H1 (cell line): Measurements from ENCODE around the gene ACACA. TPM values are rescaled to one million over a fixed set of nuclear protein-coding genes. Genes with fewer than 3 reads are reported as not detected.

Experiments used
- CTCF ChIA-PET: fragments of 300-600 bp; sonication (Branson Sonifier 250); formaldehyde crosslinking; loops from one replicate; lab custom pipeline; 2021; ENCODE audit not compliant: partially characterized antibody; lab: Charles Lee
- POLR2A ChIA-PET: fragments of 300-600 bp; sonication (Branson Sonifier 250); formaldehyde crosslinking; loops from one replicate; lab custom pipeline; 2021; ENCODE audit warnings: inconsistent platforms; ENCODE audit not compliant: partially characterized antibody; lab: Charles Lee
- DNase-seq, 2 experiments: peaks; one replicate each; pipeline versions ENCODE4 v3.0.0 to v3.0.0-alpha.2; 2010 to 2022; ENCODE audit warnings: low spot score in 2 of 2, low read depth in 1 of 2, mixed read lengths in 1 of 2
- FAIRE-seq: peaks from 2 replicates; lab custom pipeline; 2011; peaks lifted over from hg19 to GRCh38; lab: Jason Lieb, UNC
- H2AFZ ChIP-seq: 2 replicates; pipeline ENCODE4 v1.8.1; 2012; ENCODE audit warnings: low read length, inconsistent platforms
- H2AK5ac ChIP-seq: 2 replicates; pipeline ENCODE4 v1.6.1; 2013; ENCODE audit warnings: low read depth, low read length
- H2BK120ac ChIP-seq: replicated peaks from 2 replicates; pipeline ENCODE3; 2013; ENCODE audit warnings: low read depth, low read length, inconsistent platforms
- H2BK12ac ChIP-seq: 2 replicates; pipeline ENCODE4 v1.6.1; 2013; ENCODE audit warnings: low read depth, low read length
- H2BK15ac ChIP-seq: 2 replicates; pipeline ENCODE4 v1.6.1; 2013; ENCODE audit warnings: low read length
- H2BK20ac ChIP-seq: 2 replicates; pipeline ENCODE4 v1.6.1; 2013; ENCODE audit warnings: low read length
- H2BK5ac ChIP-seq: 2 replicates; pipeline ENCODE4 v1.6.1; 2013; ENCODE audit warnings: low read depth, low read length
- H3K14ac ChIP-seq: 2 replicates; pipeline ENCODE4 v1.6.1; 2013; ENCODE audit warnings: inconsistent platforms; ENCODE audit not compliant: insufficient read length
- H3K18ac ChIP-seq: 2 replicates; pipeline ENCODE4 v1.6.1; 2013; ENCODE audit warnings: low read length; ENCODE audit errors: extremely low read depth
- H3K23ac ChIP-seq: 2 replicates; pipeline ENCODE4 v1.6.1; 2013; ENCODE audit warnings: inconsistent platforms; ENCODE audit not compliant: insufficient read length
- H3K23me2 ChIP-seq: 2 replicates; pipeline ENCODE4 v1.6.1; 2013; ENCODE audit warnings: low read depth, low read length
- H3K27ac ChIP-seq: 2 replicates; pipeline ENCODE4 v1.6.1; 2011; ENCODE audit warnings: low read depth, low read length, inconsistent platforms
- H3K27me3 ChIP-seq, 4 experiments: replicated peaks in 1 of 4; 1 replicate in 1 of 4; 2 replicates in 3 of 4; pipeline versions ENCODE4 v1.6.1 to v1.8.1; 2011 to 2013; ENCODE audit warnings: low read length in 3 of 4, mild to moderate bottlenecking in 3 of 4, inconsistent platforms in 2 of 4, mixed read lengths in 2 of 4, moderate library complexity in 1 of 4; ENCODE audit not compliant: control insufficient read depth in 3 of 4, insufficient read depth in 3 of 4; ENCODE audit errors: extremely low read depth in 1 of 4
- H3K36me3 ChIP-seq, 4 experiments: 2 replicates each; pipeline versions ENCODE4 v1.6.1 to v1.8.1; 2011 to 2013; ENCODE audit warnings: mild to moderate bottlenecking in 4 of 4, low read length in 3 of 4, moderate library complexity in 2 of 4, control low read depth in 1 of 4, inconsistent platforms in 1 of 4; ENCODE audit not compliant: insufficient read depth in 4 of 4, control insufficient read depth in 2 of 4
- H3K4ac ChIP-seq: replicated peaks from 2 replicates; pipeline ENCODE3; 2013; ENCODE audit warnings: low read length, low read depth, mixed read lengths, inconsistent platforms; ENCODE audit not compliant: insufficient read length
- H3K4me1 ChIP-seq, 4 experiments: replicated peaks in 1 of 4; 1 replicate in 1 of 4; 2 replicates in 3 of 4; pipeline versions ENCODE4 v1.6.1 to v1.8.1; 2011 to 2013; ENCODE audit warnings: low read length in 3 of 4, inconsistent platforms in 2 of 4, mixed read lengths in 1 of 4; ENCODE audit not compliant: insufficient read depth in 4 of 4, control insufficient read depth in 3 of 4
- H3K4me2 ChIP-seq, 2 experiments: 2 replicates each; pipeline versions ENCODE4 v1.6.1 to v1.8.1; 2011 to 2013; ENCODE audit warnings: low read depth in 2 of 2, low read length in 2 of 2, control low read depth in 1 of 2, inconsistent platforms in 1 of 2, mild to moderate bottlenecking in 1 of 2; ENCODE audit not compliant: insufficient read depth in 1 of 2
- H3K4me3 ChIP-seq, 4 experiments: fragments of 200-600, 300-600 bp in 1 of 4; sonication (generic), shearing (Covaris generic), sonication (Bioruptor Twin) in 1 of 4; 2 replicates each; pipeline versions ENCODE4 v1.5.1 to v1.8.1; 2011 to 2016; ENCODE audit warnings: low read length in 4 of 4, low read depth in 3 of 4, control low read depth in 2 of 4, inconsistent platforms in 2 of 4, mild to moderate bottlenecking in 2 of 4, mixed read lengths in 1 of 4, moderate library complexity in 1 of 4; ENCODE audit not compliant: insufficient read depth in 2 of 4; ENCODE audit errors: extremely low read depth in 1 of 4
- H3K56ac ChIP-seq: replicated peaks from 2 replicates; pipeline ENCODE3; 2013; ENCODE audit warnings: low read depth, mild to moderate bottlenecking, mixed read lengths, low read length, inconsistent platforms; ENCODE audit not compliant: insufficient read length
- H3K79me1 ChIP-seq: 2 replicates; pipeline ENCODE4 v1.6.1; 2013; ENCODE audit warnings: low read depth, low read length, control low read depth
- H3K79me2 ChIP-seq, 2 experiments: 2 replicates each; pipeline versions ENCODE4 v1.6.1 to v1.8.1; 2012 to 2013; ENCODE audit warnings: low read length in 2 of 2, mild to moderate bottlenecking in 2 of 2, inconsistent platforms in 1 of 2; ENCODE audit not compliant: insufficient read depth in 2 of 2, control insufficient read depth in 1 of 2
- H3K9ac ChIP-seq, 4 experiments: replicated peaks in 1 of 4; 1 replicate in 1 of 4; 2 replicates in 3 of 4; pipeline versions ENCODE4 v1.6.1 to v1.8.1; 2011 to 2013; ENCODE audit warnings: low read depth in 3 of 4, low read length in 3 of 4, control low read depth in 2 of 4, mild to moderate bottlenecking in 2 of 4, moderate library complexity in 2 of 4, inconsistent platforms in 1 of 4; ENCODE audit errors: extremely low read depth in 1 of 4
- H3K9me3 ChIP-seq, 2 experiments: 2 replicates each; pipeline versions ENCODE4 v1.6.1 to v1.8.1; 2012 to 2013; ENCODE audit warnings: mild to moderate bottlenecking in 2 of 2, moderate library complexity in 2 of 2, control low read depth in 1 of 2, inconsistent platforms in 1 of 2, low read depth in 1 of 2, low read length in 1 of 2, mixed read lengths in 1 of 2; ENCODE audit not compliant: insufficient read depth in 2 of 2
- H4K20me1 ChIP-seq, 2 experiments: replicated peaks in 1 of 2; 2 replicates each; pipeline versions ENCODE3 to v1.8.1; 2011 to 2013; ENCODE audit warnings: inconsistent platforms in 2 of 2, low read length in 2 of 2, mild to moderate bottlenecking in 1 of 2; ENCODE audit not compliant: insufficient read depth in 2 of 2, control insufficient read depth in 1 of 2
- H4K5ac ChIP-seq: 2 replicates; pipeline ENCODE4 v1.6.1; 2013; ENCODE audit warnings: low read length, low read depth, mixed read lengths, inconsistent platforms; ENCODE audit not compliant: insufficient read length
- H4K8ac ChIP-seq: 2 replicates; pipeline ENCODE4 v1.8.0; 2013; ENCODE audit warnings: mild to moderate bottlenecking, moderate library complexity, low read length, inconsistent platforms; ENCODE audit not compliant: insufficient read depth; ENCODE audit errors: extremely low read depth
- H4K91ac ChIP-seq: replicated peaks from 2 replicates; pipeline ENCODE3; 2013; ENCODE audit warnings: low read length, mixed read lengths, inconsistent platforms; ENCODE audit not compliant: insufficient read length
- BRCA1 ChIP-seq: IDR thresholded peaks from 2 replicates; pipeline ENCODE4 v1.6.1; 2012; ENCODE audit warnings: low read depth, low read length, improper control_type of control experiment
- CBX5 ChIP-seq: fragments of 300-800, 300-1000 bp; sonication (generic); IDR thresholded peaks from 2 replicates; pipeline ENCODE4 v1.7.1; 2016; ENCODE audit warnings: antibody characterized with exemption, low read length, low read depth
- GTF2F1 ChIP-seq: IDR thresholded peaks from 2 replicates; pipeline ENCODE4 v1.6.1; 2012; ENCODE audit warnings: low read depth, low read length, improper control_type of control experiment, borderline replicate concordance
- HDAC2 ChIP-seq, 2 experiments: fragments of 300-600 bp in 1 of 2; sonication (generic) in 1 of 2; IDR thresholded peaks; 2 replicates each; pipeline ENCODE4 v1.6.1; 2011 to 2012; ENCODE audit warnings: low read depth in 2 of 2, low read length in 2 of 2, mild to moderate bottlenecking in 2 of 2, moderate library complexity in 2 of 2, borderline replicate concordance in 1 of 2, inconsistent platforms in 1 of 2
- HDAC6 ChIP-seq: IDR thresholded peaks from one replicate; pipeline ENCODE4 v1.7.1; 2012; ENCODE audit warnings: low read depth, mild to moderate bottlenecking, inconsistent platforms, low read length, moderate library complexity
- KDM1A ChIP-seq: fragments of 200-600, 300-600 bp; sonication (generic); IDR thresholded peaks from 2 replicates; pipeline ENCODE4 v1.7.1; 2016; ENCODE audit warnings: mild to moderate bottlenecking, low read length, borderline replicate concordance
- POLR2A ChIP-seq, 2 experiments: IDR thresholded peaks; 1 replicate in 1 of 2; 2 replicates in 1 of 2; pipeline ENCODE4 v1.6.1; 2011; ENCODE audit warnings: low read depth in 2 of 2, low read length in 2 of 2, mild to moderate bottlenecking in 2 of 2; ENCODE audit errors: control extremely low read depth in 1 of 2
- RNF2 ChIP-seq: fragments of 200-900, 300-1000 bp; sonication (generic); IDR thresholded peaks from 2 replicates; pipeline ENCODE4 v1.7.1; 2016; ENCODE audit warnings: borderline replicate concordance, low read depth, mild to moderate bottlenecking, antibody characterized with exemption, low read length; ENCODE audit not compliant: poor library complexity, severe bottlenecking; ENCODE audit errors: missing control alignments
- SIN3A ChIP-seq, 2 experiments: IDR thresholded peaks in 1 of 2; conservative IDR thresholded peaks in 1 of 2; 2 replicates each; pipeline ENCODE4 v1.6.1; 2011 to 2012; ENCODE audit warnings: low read length in 2 of 2, improper control_type of control experiment in 1 of 2, low read depth in 1 of 2, mild to moderate bottlenecking in 1 of 2
- SP4 ChIP-seq: IDR thresholded peaks from 2 replicates; pipeline ENCODE4 v1.6.1; 2012; ENCODE audit warnings: low read length, inconsistent platforms
- TAF1 ChIP-seq: IDR thresholded peaks from 2 replicates; pipeline ENCODE4 v1.6.1; 2011; ENCODE audit warnings: mild to moderate bottlenecking, low read depth, low read length
- TAF7 ChIP-seq: optimal IDR thresholded peaks from 2 replicates; pipeline ENCODE3; 2011; ENCODE audit warnings: low read depth, mild to moderate bottlenecking, inconsistent platforms, low read length, moderate library complexity, borderline replicate concordance
- WGBS, 2 experiments: shearing (Covaris generic) in 1 of 2; methylation state at CpG; one replicate each; pipeline versions ENCODE4 v1.1.6 to v1.1.7; 2013 to 2015; ENCODE audit warnings: low lambda C conversion rate in 2 of 2, mixed read lengths in 2 of 2, inconsistent platforms in 1 of 2, low coverage in 1 of 2, missing lambda C conversion rate in 1 of 2; ENCODE audit not compliant: insufficient replicate concordance in 2 of 2, insufficient coverage in 1 of 2, insufficient read length in 1 of 2; ENCODE audit errors: extremely low coverage in 1 of 2, missing lambda C conversion rate in 1 of 2; 5-methylcytosine and 5-hydroxymethylcytosine counted together
- polyA plus RNA-seq, 7 experiments: library from polyadenylated mRNA; depleted of rRNA in 3 of 7; stranded (reverse) in 5 of 7; unstranded in 2 of 7; fragments of >200 nt in 5 of 7; fragments of 200-250 nt in 2 of 7; gene quantifications; 1 replicate in 5 of 7; 2 replicates in 1 of 7; 4 replicates in 1 of 7; pipeline versions ENCODE4 v1.2.1 to v1.2.3, GENCODE V29; 2011 to 2013; ENCODE audit warnings: missing spikeins in 2 of 7, mixed read lengths in 2 of 7
- total RNA-seq: library from RNA; stranded (reverse); fragmentation: NEBNext Ultra II Directional; extraction: Animal tissue kit (Norgen Biotek cat#: 25700); gene quantifications from 2 replicates; pipeline ENCODE4 v1.2.1, GENCODE V29; 2021
- TF ChIP-seq, protein P1 (sequence below): IDR thresholded peaks from 2 replicates; pipeline ENCODE4 v1.6.1; 2012; ENCODE audit warnings: inconsistent platforms

The ACACA gene
- total and polyA plus RNA-seq, 2 of the 8 experiments (the other 6 are each of a cell fraction or from before 2014, with no cell fraction given), result 74.0 to 160 TPM

DNA sequence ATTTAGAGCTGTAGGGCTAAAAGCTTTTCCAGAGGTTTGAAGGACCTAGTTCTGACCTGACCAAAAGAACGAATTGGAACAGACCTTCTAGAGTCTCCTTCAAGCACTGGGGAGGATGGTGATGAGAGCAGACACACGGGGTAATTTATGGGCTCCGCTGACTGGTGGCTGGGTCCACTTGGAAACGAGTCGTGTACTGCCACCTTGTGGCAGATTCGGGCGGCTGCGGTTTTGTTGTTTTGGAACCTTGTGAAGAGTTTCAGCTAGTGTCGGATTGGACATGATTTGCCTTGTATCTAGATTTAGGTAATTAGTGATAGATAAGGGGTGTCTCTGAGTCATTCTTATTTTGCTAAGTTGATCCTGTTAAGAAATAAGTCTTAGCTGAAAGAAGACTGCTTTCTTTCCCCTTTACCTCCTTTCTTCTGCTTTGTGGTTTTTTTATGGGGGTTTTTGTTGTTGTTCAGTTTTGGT, 359.0 kb downstream of the ACACA start:
- no peak overlapping the region for H2BK15ac ChIP-seq
- H4K20me1 ChIP-seq, result peaks cover 0 to 2% of the 10 kb centered on the region in 2 experiments
- H3K4me3 ChIP-seq, result no peak overlapping the region
- no peak overlapping the region for H2BK12ac ChIP-seq
- H3K18ac ChIP-seq, result no peak overlapping the region
- H4K91ac ChIP-seq, result no peak overlapping the region
- H3K4me2 ChIP-seq, result no peak overlapping the region
- H3K14ac ChIP-seq, result no peak overlapping the region
- no peak for FAIRE-seq
- 12% methylated on average over 9 of the region's 9 CpGs; no CpG with 5 or more reads in 1 of the 2 experiments for WGBS, 2 experiments
- no peaks in the 10 kb centered on the region for H3K79me1 ChIP-seq
- ChIA-PET CTCF (interaction anchor here (0.6 to 4.5 kb wide), 61 partner anchors 9 to 1932 kb away, joined by 3 to 45 read pairs (median 4); no protein-coding TSS in a partner anchor), POLR2A (interaction anchor here (1.2 to 1.4 kb wide), 2 partner anchors 99 to 113 kb away, joined by 3 to 4 read pairs; partner anchors contain the start of gene AATF)
- H2BK20ac ChIP-seq, result no peak overlapping the region
- peaks cover 6 to 24% (median 12%) of the 10 kb centered on the region in 4 experiments for H3K4me1 ChIP-seq
- H3K79me2 ChIP-seq, result no peaks in the 10 kb centered on the region
- DNase-seq, result peak; percentile 72 to 90
- no peak overlapping the region for H3K9ac ChIP-seq
- no peak overlapping the region for H3K4ac ChIP-seq
- H3K23me2 ChIP-seq, result no peaks in the 10 kb centered on the region
- no peak overlapping the region for H2AFZ ChIP-seq
- no peak overlapping the region for H2BK5ac ChIP-seq
- no peak overlapping the region for H4K5ac ChIP-seq
- no peak overlapping the region for H3K23ac ChIP-seq
- H2BK120ac ChIP-seq, result no peak overlapping the region
- H3K27me3 ChIP-seq, result no peaks in the 10 kb centered on the region
- no peaks in the 10 kb centered on the region for H3K9me3 ChIP-seq
- no peaks in the 10 kb centered on the region; a peak in 1 of 8 replicates for H3K36me3 ChIP-seq
- H3K27ac ChIP-seq, result no peak overlapping the region
- no peak overlapping the region for H2AK5ac ChIP-seq
- no peak overlapping the region for H4K8ac ChIP-seq
- H3K56ac ChIP-seq, result no peak overlapping the region
- TF ChIP-seq GTF2F1, result no peak
- no peak for TF ChIP-seq CBX5
- TF ChIP-seq POLR2A (IDR thresholded peaks at IDR 0.05; ENCODE audit: control extremely low read depth in 1 of 2, low read depth in 2 of 2, low read length in 2 of 2), result no peak
- TF ChIP-seq, protein P1, sequence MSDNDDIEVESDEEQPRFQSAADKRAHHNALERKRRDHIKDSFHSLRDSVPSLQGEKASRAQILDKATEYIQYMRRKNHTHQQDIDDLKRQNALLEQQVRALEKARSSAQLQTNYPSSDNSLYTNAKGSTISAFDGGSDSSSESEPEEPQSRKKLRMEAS, result no peak; the same call in 1 of the 2 replicates
- TF ChIP-seq KDM1A, result no peak
- 0 out of 4 replicates have a peak, but pooled peaks of 1 of the 2 experiments have one; percentile 40 for TF ChIP-seq SIN3A (conservative IDR thresholded peaks at IDR 0.05 in 1 of 2, IDR thresholded peaks at IDR 0.05 in 1 of 2; ENCODE audit: low read depth in 1 of 2, low read length in 2 of 2)
- TF ChIP-seq BRCA1, result no peak
- no peak for TF ChIP-seq TAF7
- TF ChIP-seq RNF2, result no peak
- TF ChIP-seq SP4, result no peak
- TF ChIP-seq HDAC2 (IDR thresholded peaks at IDR 0.05; ENCODE audit: borderline replicate concordance in 1 of 2, low read depth in 2 of 2, low read length in 2 of 2), result no peak
- TF ChIP-seq TAF1, result no peak
- TF ChIP-seq HDAC6, result no peak
